Measurements from ENCODE around the gene VMAC. TPM values are rescaled to one million over a fixed set of nuclear protein-coding genes. Genes with fewer than 3 reads are reported as not detected.

VMAC gene
- total RNA-seq, 6 experiments from 2014 or later, result 1.7 to 3.9 (median 2.8) TPM

- H3K36me3 ChIP-seq, result peaks cover 0 to 14% (median 3%) of the 10 kb centered on the region in 4 donors
- no peak overlapping the region for H3K4me3 ChIP-seq
- intact Hi-C loops (cut with DNase I), result loop anchor here in 1 of 2 donors (5.0 kb wide), 1 partner anchor 73 kb away; no protein-coding TSS in a partner anchor
- DNase-seq (no peak), ATAC-seq (no peak)
- no peaks in the 10 kb centered on the region for H3K27me3 ChIP-seq
- WGBS (ENCODE audit: insufficient coverage, low coverage, low lambda C conversion rate, missing lambda C conversion rate), result 56% methylated on average over 3 of the region's 15 CpGs
- no peaks in the 10 kb centered on the region for H3K9me3 ChIP-seq
- peaks cover 0 to 8% (median 2%) of the 10 kb centered on the region in 4 donors for H3K4me1 ChIP-seq
- H3K27ac ChIP-seq, result no peak overlapping the region
- TF ChIP-seq CTCF (IDR thresholded peaks at IDR 0.05), result no peak
- no peak for TF ChIP-seq POLR2A (IDR thresholded peaks at IDR 0.05)
These were observed 9.3 kb upstream of the VMAC start for GRCh38 chr19:5895409-5895808.

GRCh38 chr19:5895890-5896289 lies 8.8 kb upstream of the VMAC start:
- Histone ChIP-seq H3K4me1 (peaks cover 0 to 8% (median 2%) of the 10 kb centered on the region in 4 donors), H3K4me3 (no peak overlapping the region), H3K27me3 (no peaks in the 10 kb centered on the region), H3K36me3 (peaks cover 0 to 14% (median 4%) of the 10 kb centered on the region in 4 donors), H3K27ac (no peak overlapping the region), H3K9me3 (no peaks in the 10 kb centered on the region)
- WGBS (ENCODE audit: insufficient coverage, low coverage, low lambda C conversion rate, missing lambda C conversion rate), result 84% methylated on average over 5 of the region's 8 CpGs
- ATAC-seq (no peak), DNase-seq (no peak)
- intact Hi-C loops (cut with DNase I), result loop anchor here in 1 of 2 donors (5.0 kb wide), 1 partner anchor 74 kb away; no protein-coding TSS in a partner anchor
- TF ChIP-seq POLR2A (IDR thresholded peaks at IDR 0.05), result no peak
- no peak for TF ChIP-seq CTCF (IDR thresholded peaks at IDR 0.05)

GRCh38 chr19:5896365-5897076 lies 8.2 kb upstream of the VMAC start:
- DNase-seq, result no peak
- H3K27me3 ChIP-seq, result no peaks in the 10 kb centered on the region
- H3K36me3 ChIP-seq, result peaks cover 0 to 18% (median 5%) of the 10 kb centered on the region in 4 donors
- 96% methylated on average over 10 of the region's 29 CpGs for WGBS (ENCODE audit: insufficient coverage, low coverage, low lambda C conversion rate, missing lambda C conversion rate)
- TF ChIP-seq CTCF (IDR thresholded peaks at IDR 0.05) (no peak), POLR2A (IDR thresholded peaks at IDR 0.05) (no peak)
- intact Hi-C loops (cut with DNase I), result loop anchor here in 1 of 2 donors (5.0 kb wide), 1 partner anchor 74 kb away; no protein-coding TSS in a partner anchor
- no peaks in the 10 kb centered on the region for H3K9me3 ChIP-seq
- no peak for ATAC-seq
- H3K27ac ChIP-seq, result no peak overlapping the region
- peaks cover 0 to 8% (median 2%) of the 10 kb centered on the region in 4 donors for H3K4me1 ChIP-seq
- H3K4me3 ChIP-seq, result no peak overlapping the region

GRCh38 chr19:5897189-5897969 lies 7.3 kb upstream of the VMAC start:
- intact Hi-C loops (cut with DNase I), result loop anchor here in 1 of 2 donors (5.0 kb wide), 1 partner anchor 75 kb away; no protein-coding TSS in a partner anchor
- 94% methylated on average over 12 of the region's 30 CpGs for WGBS (ENCODE audit: insufficient coverage, low coverage, low lambda C conversion rate, missing lambda C conversion rate)
- Histone ChIP-seq H3K9me3 (no peaks in the 10 kb centered on the region), H3K36me3 (peaks cover 0 to 18% (median 5%) of the 10 kb centered on the region in 4 donors), H3K27ac (no peak overlapping the region), H3K4me3 (no peak overlapping the region), H3K27me3 (no peaks in the 10 kb centered on the region), H3K4me1 (peaks cover 0 to 10% (median 3%) of the 10 kb centered on the region in 4 donors)
- DNase-seq (no peak), ATAC-seq (no peak)
- TF ChIP-seq CTCF (IDR thresholded peaks at IDR 0.05) (no peak), POLR2A (IDR thresholded peaks at IDR 0.05) (no peak)

Data from right lobe of liver (tissue), 6 donors.